Measurements from ENCODE around the gene EHBP1. TPM values are rescaled to one million over a fixed set of nuclear protein-coding genes. Genes with fewer than 3 reads are reported as not detected.

Gene EHBP1
- total RNA-seq, 1 donor from 2014 or later = 63.4 TPM

- no peaks in the 10 kb centered on the region for H3K4me1 Mint-ChIP-seq (ENCODE audit: low read depth, unreplicated experiment)
- TF ChIP-seq CTCF (IDR thresholded peaks at IDR 0.05; ENCODE audit: partially characterized antibody, unreplicated experiment) = no peak
- no peak overlapping the region for H3K27ac Mint-ChIP-seq (ENCODE audit: unreplicated experiment)
- peaks cover 19% of the 10 kb centered on the region for H3K36me3 Mint-ChIP-seq (ENCODE audit: unreplicated experiment)
- DNase-seq = no peak
- H3K4me3 Mint-ChIP-seq (ENCODE audit: unreplicated experiment) = no peak overlapping the region
- peaks cover 11% of the 10 kb centered on the region for H3K9me3 Mint-ChIP-seq (ENCODE audit: unreplicated experiment)
- peaks cover 3% of the 10 kb centered on the region for H3K27me3 Mint-ChIP-seq (ENCODE audit: unreplicated experiment)
These were observed 22.5 kb downstream of the EHBP1 start for GRCh38 chr2:62727876-62728566.

GRCh38 chr2:62731275-62731674 is 25.8 kb downstream of the EHBP1 start:
- Mint-ChIP-seq H3K4me1 (ENCODE audit: low read depth, unreplicated experiment) (no peaks in the 10 kb centered on the region), H3K36me3 (ENCODE audit: unreplicated experiment) (peaks cover 9% of the 10 kb centered on the region), H3K27ac (ENCODE audit: unreplicated experiment) (no peak overlapping the region), H3K4me3 (ENCODE audit: unreplicated experiment) (no peak overlapping the region), H3K27me3 (ENCODE audit: unreplicated experiment) (peaks cover 3% of the 10 kb centered on the region), H3K9me3 (ENCODE audit: unreplicated experiment) (peaks cover 9% of the 10 kb centered on the region)
- TF ChIP-seq CTCF (IDR thresholded peaks at IDR 0.05; ENCODE audit: partially characterized antibody, unreplicated experiment) = no peak
- no peak for DNase-seq

GRCh38 chr2:62732262-62732777 is 26.8 kb downstream of the EHBP1 start:
- peaks cover 9% of the 10 kb centered on the region for H3K9me3 Mint-ChIP-seq (ENCODE audit: unreplicated experiment)
- H3K27me3 Mint-ChIP-seq (ENCODE audit: unreplicated experiment) = peaks cover 3% of the 10 kb centered on the region
- H3K36me3 Mint-ChIP-seq (ENCODE audit: unreplicated experiment) = peaks cover 9% of the 10 kb centered on the region
- no peak for DNase-seq
- H3K4me1 Mint-ChIP-seq (ENCODE audit: low read depth, unreplicated experiment) = peaks cover 2% of the 10 kb centered on the region
- no peak overlapping the region for H3K4me3 Mint-ChIP-seq (ENCODE audit: unreplicated experiment)
- TF ChIP-seq CTCF (IDR thresholded peaks at IDR 0.05; ENCODE audit: partially characterized antibody, unreplicated experiment) = no peak
- no peak overlapping the region for H3K27ac Mint-ChIP-seq (ENCODE audit: unreplicated experiment)

DNA sequence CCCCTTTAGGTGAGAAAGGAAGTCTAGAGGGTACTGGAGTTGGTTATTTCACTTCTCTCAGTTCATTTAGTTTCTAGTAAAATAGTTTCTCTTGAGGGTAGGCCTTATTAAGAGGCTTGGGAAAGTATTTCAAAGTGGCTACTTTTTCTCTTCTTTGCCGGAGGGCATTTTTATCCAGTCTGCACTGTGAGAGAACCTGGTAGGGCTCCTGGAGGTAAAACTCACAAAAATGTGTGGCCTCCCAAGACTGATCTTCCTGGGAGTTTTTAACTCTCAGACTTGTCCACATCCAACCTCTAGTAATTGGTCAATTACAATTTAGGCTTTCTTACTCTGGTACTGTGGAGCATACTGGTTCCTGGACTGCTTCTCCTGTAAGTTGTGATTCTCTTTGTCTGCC is 28.0 kb downstream of the EHBP1 start:
- Mint-ChIP-seq H3K27ac (ENCODE audit: unreplicated experiment) (no peak overlapping the region), H3K4me3 (ENCODE audit: unreplicated experiment) (no peak overlapping the region), H3K36me3 (ENCODE audit: unreplicated experiment) (peaks cover 9% of the 10 kb centered on the region), H3K4me1 (ENCODE audit: low read depth, unreplicated experiment) (peaks cover 4% of the 10 kb centered on the region), H3K9me3 (ENCODE audit: unreplicated experiment) (peaks cover 9% of the 10 kb centered on the region), H3K27me3 (ENCODE audit: unreplicated experiment) (peaks cover 3% of the 10 kb centered on the region)
- DNase-seq = no peak
- TF ChIP-seq CTCF (IDR thresholded peaks at IDR 0.05; ENCODE audit: partially characterized antibody, unreplicated experiment) = no peak

- H3K36me3 Mint-ChIP-seq (ENCODE audit: unreplicated experiment) = no peaks in the 10 kb centered on the region
- no peak overlapping the region for H3K27ac Mint-ChIP-seq (ENCODE audit: unreplicated experiment)
- no peak for TF ChIP-seq CTCF (IDR thresholded peaks at IDR 0.05; ENCODE audit: partially characterized antibody, unreplicated experiment)
- no peak for DNase-seq
- H3K4me1 Mint-ChIP-seq (ENCODE audit: low read depth, unreplicated experiment) = peaks cover 5% of the 10 kb centered on the region
- no peaks in the 10 kb centered on the region for H3K27me3 Mint-ChIP-seq (ENCODE audit: unreplicated experiment)
- peaks cover 3% of the 10 kb centered on the region for H3K9me3 Mint-ChIP-seq (ENCODE audit: unreplicated experiment)
- H3K4me3 Mint-ChIP-seq (ENCODE audit: unreplicated experiment) = no peak overlapping the region
These were observed 31.5 kb downstream of the EHBP1 start for GRCh38 chr2:62736899-62737559.

All from glutamatergic neuron (in vitro differentiated cells).